SK-N-SH treated with all-trans-retinoic acid at 6 μM for 48 hours (cell line): Measurements from ENCODE around the gene CCDC88C.

Experiments
- ATAC-seq: fragments of 200-7000 bp; cut with Tn5 transposase; 3 replicates; pipeline ENCODE4 v1.9.1; 2020; ENCODE audit warnings: mild to moderate bottlenecking, moderate library complexity
- ARNTL ChIP-seq: fragments of 450-650 bp; formaldehyde crosslinking; IDR thresholded peaks from 2 replicates; pipeline ENCODE4 v1.5.0; 2020; ENCODE audit warnings: low read depth, mild to moderate bottlenecking, moderate library complexity, borderline replicate concordance
- BACH2 ChIP-seq: fragments of 250-450 bp; sonication (Bioruptor Pico); IDR thresholded peaks from 2 replicates; pipeline ENCODE4 v1.9.0; 2021; ENCODE audit warnings: mild to moderate bottlenecking, borderline replicate concordance
- CSDC2 ChIP-seq: fragments of 250-450 bp; sonication (Bioruptor Pico); IDR thresholded peaks from 2 replicates; pipeline ENCODE4 v1.5.0; 2020; ENCODE audit warnings: mild to moderate bottlenecking, moderate library complexity
- ESRRG ChIP-seq: fragments of 250-450 bp; sonication (Bioruptor Pico); IDR thresholded peaks from 2 replicates; pipeline ENCODE4 v1.6.1; 2021; ENCODE audit warnings: mild to moderate bottlenecking
- GLIS3 ChIP-seq: fragments of 250-450 bp; sonication (Bioruptor Pico); IDR thresholded peaks from 2 replicates; pipeline ENCODE4 v1.5.0; 2020; ENCODE audit warnings: mild to moderate bottlenecking, moderate library complexity
- ISL1 ChIP-seq: fragments of 250-450 bp; sonication (Bioruptor Pico); IDR thresholded peaks from 2 replicates; pipeline ENCODE4 v2.1.2; 2022; ENCODE audit warnings: mild to moderate bottlenecking, moderate library complexity
- PPARA ChIP-seq: fragments of 250-450 bp; sonication (Bioruptor Pico); IDR thresholded peaks from 2 replicates; pipeline ENCODE4 v1.5.0; 2020; ENCODE audit warnings: mild to moderate bottlenecking, borderline replicate concordance
- RARB ChIP-seq: fragments of 250-450 bp; sonication (Bioruptor Pico); IDR thresholded peaks from 2 replicates; pipeline ENCODE4 v1.8.0; 2021; ENCODE audit warnings: mild to moderate bottlenecking, moderate library complexity
- SNAI2 ChIP-seq: fragments of 250-450 bp; sonication (Bioruptor Pico); IDR thresholded peaks from 2 replicates; pipeline ENCODE4 v1.5.0; 2020; ENCODE audit warnings: mild to moderate bottlenecking, moderate library complexity
- TCF4 ChIP-seq: fragments of 250-450 bp; sonication (Bioruptor Pico); IDR thresholded peaks from 2 replicates; pipeline ENCODE4 v1.8.0; 2021; ENCODE audit warnings: mild to moderate bottlenecking, moderate library complexity, borderline replicate concordance
- ZC3H10 ChIP-seq: fragments of 250-450 bp; sonication (Bioruptor Pico); IDR thresholded peaks from 2 replicates; pipeline ENCODE4 v1.5.1; 2021; ENCODE audit warnings: mild to moderate bottlenecking, moderate library complexity
- ZFP3 ChIP-seq: fragments of 250-450 bp; sonication (Bioruptor Pico); IDR thresholded peaks from 2 replicates; pipeline ENCODE4 v1.5.0; 2020; ENCODE audit warnings: mild to moderate bottlenecking, moderate library complexity
- ZFP30 ChIP-seq: fragments of 450-650 bp; formaldehyde crosslinking; IDR thresholded peaks from 2 replicates; pipeline ENCODE4 v1.5.0; 2022; ENCODE audit warnings: mild to moderate bottlenecking, moderate library complexity
- ZNF565 ChIP-seq: fragments of 450-650 bp; formaldehyde crosslinking; conservative IDR thresholded peaks from 2 replicates; pipeline ENCODE4 v1.5.0; 2020; ENCODE audit warnings: low read depth, mild to moderate bottlenecking, moderate library complexity
- ZNF70 ChIP-seq: fragments of 450-650 bp; formaldehyde crosslinking; IDR thresholded peaks from 2 replicates; pipeline ENCODE4 v1.5.0; 2020; ENCODE audit warnings: mild to moderate bottlenecking, moderate library complexity
- ZNF8 ChIP-seq: fragments of 450-650 bp; formaldehyde crosslinking; IDR thresholded peaks from 2 replicates; pipeline ENCODE4 v1.5.0; 2020; ENCODE audit warnings: mild to moderate bottlenecking, moderate library complexity
- TF ChIP-seq, protein P1 (sequence below): fragments of 250-450 bp; sonication (Bioruptor Pico); IDR thresholded peaks from 2 replicates; pipeline ENCODE4 v1.5.1; 2020; ENCODE audit warnings: low read depth, mild to moderate bottlenecking, moderate library complexity
- TF ChIP-seq, protein P2 (sequence below): fragments of 250-450 bp; sonication (Bioruptor Pico); IDR thresholded peaks from 2 replicates; pipeline ENCODE4 v1.8.0; 2021; ENCODE audit warnings: low read depth, mild to moderate bottlenecking, moderate library complexity, borderline replicate concordance
- TF ChIP-seq, protein P3 (sequence below): fragments of 250-450 bp; sonication (Bioruptor Pico); IDR thresholded peaks from 2 replicates; pipeline ENCODE4 v1.5.1; 2021; ENCODE audit warnings: mild to moderate bottlenecking, moderate library complexity
- TF ChIP-seq, protein P4 (sequence below): fragments of 250-450 bp; sonication (Bioruptor Pico); IDR thresholded peaks from 2 replicates; pipeline ENCODE4 v1.8.0; 2020; ENCODE audit warnings: mild to moderate bottlenecking, moderate library complexity, borderline replicate concordance

CCDC88C gene

DNA sequence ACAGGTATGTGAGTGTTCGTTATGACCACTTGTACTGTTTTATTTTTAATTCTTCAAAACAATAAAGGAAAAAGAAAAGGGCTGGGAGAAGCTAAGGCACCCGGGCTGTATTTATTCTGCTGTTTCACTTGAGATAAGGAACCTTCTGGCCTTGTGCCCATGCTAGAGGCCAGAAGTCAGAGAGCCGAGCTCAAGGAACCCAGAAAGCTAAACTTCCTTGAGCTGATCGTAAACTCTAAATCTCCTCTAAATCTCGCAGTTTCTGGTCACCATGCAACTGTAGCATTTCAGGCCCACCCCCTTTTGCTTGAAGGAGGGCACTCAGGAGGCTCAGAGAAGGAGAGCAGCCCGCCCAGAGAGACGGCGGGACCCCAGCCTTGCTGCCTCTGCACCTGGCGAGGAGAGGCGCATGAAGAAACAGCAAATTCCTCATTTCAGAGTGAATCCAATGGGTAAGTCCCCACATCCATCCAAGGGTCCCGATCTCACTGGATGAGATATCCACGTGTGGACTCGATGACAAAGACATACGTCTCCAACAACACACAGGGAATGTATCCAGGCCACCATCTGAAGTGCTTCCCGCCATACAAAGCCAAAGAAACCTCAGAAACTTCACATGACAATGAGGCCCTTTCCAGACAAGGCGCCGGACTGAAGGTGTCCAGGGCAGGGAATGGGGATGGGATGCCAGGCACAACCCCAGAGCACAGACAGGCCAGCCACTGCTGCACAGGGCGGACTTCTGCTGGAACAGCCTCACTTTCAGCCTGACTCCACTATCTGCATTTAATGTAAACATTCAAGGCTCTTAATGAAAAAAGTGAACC is 14.6 kb downstream of the CCDC88C start:
- ATAC-seq, result no peak
- TF ChIP-seq, protein P1, sequence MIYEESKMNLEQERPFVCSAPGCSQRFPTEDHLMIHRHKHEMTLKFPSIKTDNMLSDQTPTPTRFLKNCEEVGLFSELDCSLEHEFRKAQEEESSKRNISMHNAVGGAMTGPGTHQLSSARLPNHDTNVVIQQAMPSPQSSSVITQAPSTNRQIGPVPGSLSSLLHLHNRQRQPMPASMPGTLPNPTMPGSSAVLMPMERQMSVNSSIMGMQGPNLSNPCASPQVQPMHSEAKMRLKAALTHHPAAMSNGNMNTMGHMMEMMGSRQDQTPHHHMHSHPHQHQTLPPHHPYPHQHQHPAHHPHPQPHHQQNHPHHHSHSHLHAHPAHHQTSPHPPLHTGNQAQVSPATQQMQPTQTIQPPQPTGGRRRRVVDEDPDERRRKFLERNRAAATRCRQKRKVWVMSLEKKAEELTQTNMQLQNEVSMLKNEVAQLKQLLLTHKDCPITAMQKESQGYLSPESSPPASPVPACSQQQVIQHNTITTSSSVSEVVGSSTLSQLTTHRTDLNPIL, result no peak
- TF ChIP-seq, protein P2, sequence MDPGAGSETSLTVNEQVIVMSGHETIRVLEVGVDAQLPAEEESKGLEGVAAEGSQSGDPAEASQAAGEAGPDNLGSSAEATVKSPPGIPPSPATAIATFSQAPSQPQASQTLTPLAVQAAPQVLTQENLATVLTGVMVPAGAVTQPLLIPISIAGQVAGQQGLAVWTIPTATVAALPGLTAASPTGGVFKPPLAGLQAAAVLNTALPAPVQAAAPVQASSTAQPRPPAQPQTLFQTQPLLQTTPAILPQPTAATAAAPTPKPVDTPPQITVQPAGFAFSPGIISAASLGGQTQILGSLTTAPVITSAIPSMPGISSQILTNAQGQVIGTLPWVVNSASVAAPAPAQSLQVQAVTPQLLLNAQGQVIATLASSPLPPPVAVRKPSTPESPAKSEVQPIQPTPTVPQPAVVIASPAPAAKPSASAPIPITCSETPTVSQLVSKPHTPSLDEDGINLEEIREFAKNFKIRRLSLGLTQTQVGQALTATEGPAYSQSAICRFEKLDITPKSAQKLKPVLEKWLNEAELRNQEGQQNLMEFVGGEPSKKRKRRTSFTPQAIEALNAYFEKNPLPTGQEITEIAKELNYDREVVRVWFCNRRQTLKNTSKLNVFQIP, result no peak
- no peak for TF ChIP-seq ZNF565 (CRISPR knock-in tag)
- no peak for TF ChIP-seq TCF4 (CRISPR knock-in tag)
- TF ChIP-seq ESRRG (CRISPR knock-in tag), result no peak
- TF ChIP-seq, protein P3, sequence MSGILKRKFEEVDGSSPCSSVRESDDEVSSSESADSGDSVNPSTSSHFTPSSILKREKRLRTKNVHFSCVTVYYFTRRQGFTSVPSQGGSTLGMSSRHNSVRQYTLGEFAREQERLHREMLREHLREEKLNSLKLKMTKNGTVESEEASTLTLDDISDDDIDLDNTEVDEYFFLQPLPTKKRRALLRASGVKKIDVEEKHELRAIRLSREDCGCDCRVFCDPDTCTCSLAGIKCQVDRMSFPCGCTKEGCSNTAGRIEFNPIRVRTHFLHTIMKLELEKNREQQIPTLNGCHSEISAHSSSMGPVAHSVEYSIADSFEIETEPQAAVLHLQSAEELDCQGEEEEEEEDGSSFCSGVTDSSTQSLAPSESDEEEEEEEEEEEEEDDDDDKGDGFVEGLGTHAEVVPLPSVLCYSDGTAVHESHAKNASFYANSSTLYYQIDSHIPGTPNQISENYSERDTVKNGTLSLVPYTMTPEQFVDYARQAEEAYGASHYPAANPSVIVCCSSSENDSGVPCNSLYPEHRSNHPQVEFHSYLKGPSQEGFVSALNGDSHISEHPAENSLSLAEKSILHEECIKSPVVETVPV, result no peak

DNA sequence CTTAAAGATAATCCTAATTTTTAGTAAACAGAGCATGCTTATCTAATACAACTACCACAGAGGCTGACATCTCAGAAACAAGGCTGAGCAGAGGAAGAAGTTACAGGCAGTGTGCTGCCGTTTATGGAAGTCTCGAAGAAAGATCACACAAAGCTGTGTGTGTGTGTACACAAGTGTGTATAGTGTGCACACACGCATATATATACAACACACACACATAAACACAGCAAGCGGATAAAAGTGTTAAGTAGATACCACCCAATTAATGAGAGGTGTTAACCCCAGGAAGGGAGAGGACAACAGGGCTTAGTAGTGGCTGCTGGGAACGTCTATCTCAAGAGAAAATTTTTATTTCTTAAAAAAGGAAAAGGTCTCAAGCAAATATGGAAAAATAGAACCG is 15.3 kb downstream of the CCDC88C start:
- TF ChIP-seq, protein P4, sequence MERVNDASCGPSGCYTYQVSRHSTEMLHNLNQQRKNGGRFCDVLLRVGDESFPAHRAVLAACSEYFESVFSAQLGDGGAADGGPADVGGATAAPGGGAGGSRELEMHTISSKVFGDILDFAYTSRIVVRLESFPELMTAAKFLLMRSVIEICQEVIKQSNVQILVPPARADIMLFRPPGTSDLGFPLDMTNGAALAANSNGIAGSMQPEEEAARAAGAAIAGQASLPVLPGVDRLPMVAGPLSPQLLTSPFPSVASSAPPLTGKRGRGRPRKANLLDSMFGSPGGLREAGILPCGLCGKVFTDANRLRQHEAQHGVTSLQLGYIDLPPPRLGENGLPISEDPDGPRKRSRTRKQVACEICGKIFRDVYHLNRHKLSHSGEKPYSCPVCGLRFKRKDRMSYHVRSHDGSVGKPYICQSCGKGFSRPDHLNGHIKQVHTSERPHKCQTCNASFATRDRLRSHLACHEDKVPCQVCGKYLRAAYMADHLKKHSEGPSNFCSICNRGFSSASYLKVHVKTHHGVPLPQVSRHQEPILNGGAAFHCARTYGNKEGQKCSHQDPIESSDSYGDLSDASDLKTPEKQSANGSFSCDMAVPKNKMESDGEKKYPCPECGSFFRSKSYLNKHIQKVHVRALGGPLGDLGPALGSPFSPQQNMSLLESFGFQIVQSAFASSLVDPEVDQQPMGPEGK (CRISPR knock-in tag), result no peak
- no peak for TF ChIP-seq CSDC2 (CRISPR knock-in tag)
- TF ChIP-seq ZNF565 (CRISPR knock-in tag), result no peak
- no peak for TF ChIP-seq SNAI2 (CRISPR knock-in tag)
- TF ChIP-seq ISL1 (CRISPR knock-in tag), result no peak
- TF ChIP-seq, protein P2, result no peak
- TF ChIP-seq, protein P1, result no peak
- TF ChIP-seq ARNTL (CRISPR knock-in tag), result no peak
- no peak for TF ChIP-seq GLIS3
- TF ChIP-seq BACH2, result no peak
- no peak for TF ChIP-seq TCF4 (CRISPR knock-in tag)
- TF ChIP-seq ZNF70 (CRISPR knock-in tag), result no peak
- TF ChIP-seq, protein P3, result no peak
- no peak for TF ChIP-seq ZFP3 (CRISPR knock-in tag)
- no peak for TF ChIP-seq ZC3H10 (CRISPR knock-in tag)
- no peak for TF ChIP-seq PPARA (CRISPR knock-in tag)
- TF ChIP-seq ESRRG (CRISPR knock-in tag), result no peak
- no peak for TF ChIP-seq ZFP30 (CRISPR knock-in tag)
- TF ChIP-seq RARB (CRISPR knock-in tag), result no peak
- TF ChIP-seq ZNF8, result no peak
- no peak for ATAC-seq
